Stimulated activated CD8-positive, alpha-beta memory T cell treated with anti-CD3 and anti-CD28 coated beads, Interleukin-15, amount 100 ng/mL, for 24 hours (primary cell): ENCODE data around the gene OSBPL2.

Source experiments
- DNase-seq: peaks from one replicate; pipeline ENCODE4 v3.0.0-alpha.2; 2020; ENCODE audit warnings: low read depth

OSBPL2 gene

DNA sequence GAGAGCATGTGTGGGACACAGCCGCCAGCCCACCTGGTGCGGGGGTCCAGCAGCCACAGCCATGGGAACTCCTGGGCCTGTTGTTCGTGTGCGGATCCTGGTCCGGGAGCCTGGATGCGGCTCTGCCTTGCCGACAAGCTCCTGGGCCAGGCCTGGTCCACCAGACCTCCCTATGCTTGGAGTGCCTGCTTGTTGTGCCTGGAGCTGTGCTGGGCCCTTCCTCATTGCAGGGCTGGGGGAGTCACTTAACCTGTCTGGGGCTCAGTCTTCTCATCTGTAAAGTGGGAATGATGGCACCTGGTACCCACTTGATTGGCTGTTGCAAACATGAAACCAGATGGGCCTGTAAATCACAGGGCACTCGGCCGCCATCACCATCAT lies 2.6 kb upstream of the OSBPL2 start:
- DNase-seq: no peak

DNA sequence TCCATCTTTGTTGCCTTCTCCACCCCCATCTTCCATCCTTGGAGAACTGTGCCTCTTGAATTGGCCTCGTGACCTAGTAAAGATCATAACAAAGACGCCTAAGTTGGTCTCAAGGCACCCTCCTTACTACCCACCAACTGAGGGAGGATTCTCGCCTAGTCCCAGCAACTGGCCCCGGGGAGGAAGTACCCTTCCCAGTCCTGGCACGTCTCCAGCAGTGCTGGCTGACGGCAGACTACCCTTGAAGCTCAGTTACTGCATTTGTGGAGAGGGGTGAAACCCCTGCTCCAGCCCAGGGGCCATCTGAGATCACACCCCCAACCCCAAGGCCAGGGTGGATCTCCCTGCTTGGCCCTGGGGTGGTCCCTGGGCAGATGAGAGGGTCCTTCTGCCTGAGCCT lies 2.1 kb upstream of the OSBPL2 start:
- DNase-seq: no peak

DNA sequence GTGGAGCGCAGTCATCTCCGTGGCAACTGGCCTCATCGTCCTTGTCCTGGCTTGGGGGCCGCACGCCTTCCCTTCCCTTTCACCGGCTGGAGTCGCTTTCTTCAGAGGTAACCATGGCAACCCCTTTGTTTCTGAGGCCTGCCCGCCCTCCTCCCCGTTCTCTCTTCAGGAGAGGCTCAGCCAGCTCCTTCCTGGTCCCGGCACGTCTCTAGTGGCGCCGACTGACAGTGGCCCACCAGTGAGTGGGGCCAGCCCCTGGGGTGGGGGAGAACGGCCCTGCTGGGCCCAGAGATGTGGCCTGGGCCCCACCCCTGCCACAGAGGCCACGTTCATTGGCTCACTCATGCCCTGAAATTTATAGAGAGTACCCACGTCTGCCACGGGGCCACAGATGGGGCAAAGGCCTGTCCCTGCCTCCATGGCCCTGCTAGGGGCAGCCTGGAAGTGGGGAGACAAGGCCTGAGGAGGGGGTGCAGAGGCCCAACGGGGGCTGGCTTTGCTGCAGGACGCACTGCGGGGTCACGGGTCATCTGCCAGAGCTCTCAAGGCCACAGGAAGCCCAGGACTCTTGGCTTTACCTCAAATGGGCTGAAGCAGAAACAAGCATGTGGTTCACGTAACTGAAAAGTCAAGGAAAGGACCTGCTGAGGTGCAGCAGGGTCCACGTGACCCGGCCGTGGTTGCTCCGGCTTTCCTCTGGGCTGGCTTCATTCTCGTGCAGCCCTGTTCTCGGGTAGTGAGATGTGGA lies 1.4 kb upstream of the OSBPL2 start:
- DNase-seq: no peak

DNA sequence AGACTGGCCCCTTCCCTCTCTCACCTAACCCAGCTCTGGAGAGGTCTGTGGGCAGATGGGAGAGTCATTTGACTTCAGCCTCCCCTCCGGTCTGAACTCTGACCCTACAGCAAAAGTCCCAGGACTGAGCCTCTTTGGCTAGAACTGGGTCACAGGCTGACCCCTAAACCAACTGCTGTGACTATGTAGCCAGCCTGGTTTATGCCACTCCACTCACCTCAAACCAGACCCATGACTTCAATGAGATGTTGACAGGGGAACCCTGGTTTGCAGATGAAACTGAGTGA lies 864 bp upstream of the OSBPL2 start:
- no peak for DNase-seq

DNA sequence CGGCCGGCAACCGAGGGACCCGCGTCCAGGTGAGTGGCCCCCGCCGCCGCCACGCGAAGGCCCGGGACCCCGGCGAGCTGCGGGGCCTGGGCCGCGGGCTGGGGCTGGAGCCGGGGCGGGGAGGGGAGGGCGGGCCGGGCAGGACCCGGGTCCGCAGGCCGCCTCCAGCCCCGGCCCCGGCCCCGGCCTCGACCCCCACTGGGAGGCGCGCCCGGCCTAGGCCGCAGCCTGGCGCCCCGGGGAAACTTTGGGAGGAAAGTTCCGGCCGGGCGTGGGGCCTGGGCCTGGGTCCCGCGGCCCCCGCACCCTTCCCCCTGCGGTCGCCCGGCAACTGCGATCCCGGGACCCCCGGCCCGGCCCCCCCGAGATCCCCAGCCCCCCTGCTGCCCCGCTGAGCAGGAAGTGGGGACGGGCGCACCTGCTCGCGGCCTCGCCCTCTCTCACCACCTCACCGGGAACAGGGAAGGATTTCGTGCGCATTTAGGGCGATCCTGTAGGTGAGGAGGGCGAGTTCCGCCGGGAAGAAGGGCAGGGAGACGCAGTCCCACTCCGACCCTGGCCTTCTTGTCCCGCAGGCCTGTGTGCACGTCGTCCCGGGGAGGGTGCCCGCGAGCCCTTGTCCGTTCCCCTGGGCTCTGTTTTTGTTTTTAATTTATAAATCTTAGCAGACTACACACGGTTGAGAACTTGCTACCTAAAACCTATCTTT lies 402 bp downstream of the OSBPL2 start:
- no peak for DNase-seq

DNA sequence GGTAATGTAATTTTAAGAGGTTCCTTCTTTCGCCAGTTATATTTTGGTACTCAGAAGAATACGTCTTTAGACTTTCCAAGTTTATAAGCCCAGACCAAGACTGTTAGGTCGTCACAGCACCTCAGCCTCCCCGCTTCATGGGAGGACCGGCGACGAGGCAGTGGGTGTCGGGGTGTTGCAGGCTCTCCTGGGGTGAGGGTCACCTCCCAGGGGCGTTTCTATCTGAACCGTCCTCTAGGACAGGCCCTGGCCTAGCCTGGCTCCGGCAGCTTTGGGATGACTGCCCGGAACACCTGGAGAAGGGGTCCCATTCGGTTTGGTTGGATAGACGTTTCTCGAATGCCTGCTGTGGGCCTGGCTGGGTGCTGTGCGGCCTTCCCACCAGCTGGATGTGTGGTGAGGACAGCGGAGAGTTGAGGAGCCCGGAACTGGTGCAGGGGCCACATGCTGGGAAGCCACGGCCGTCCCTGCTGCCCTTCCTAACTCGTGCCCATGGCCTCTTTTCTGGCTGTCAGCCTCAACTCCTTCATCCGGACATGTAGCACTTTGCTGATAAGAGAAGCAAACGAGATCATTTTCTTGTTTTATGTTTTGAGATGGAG lies 1.1 kb downstream of the OSBPL2 start:
- no peak for DNase-seq

- DNase-seq: no peak
These were observed 1.8 kb downstream of the OSBPL2 start for GRCh38 chr20:62240020-62240685.

GRCh38 chr20:62241506-62241905 lies 3.2 kb downstream of the OSBPL2 start:
- no peak for DNase-seq

- no peak for DNase-seq
These were observed 3.9 kb downstream of the OSBPL2 start for GRCh38 chr20:62242176-62242575.

DNA sequence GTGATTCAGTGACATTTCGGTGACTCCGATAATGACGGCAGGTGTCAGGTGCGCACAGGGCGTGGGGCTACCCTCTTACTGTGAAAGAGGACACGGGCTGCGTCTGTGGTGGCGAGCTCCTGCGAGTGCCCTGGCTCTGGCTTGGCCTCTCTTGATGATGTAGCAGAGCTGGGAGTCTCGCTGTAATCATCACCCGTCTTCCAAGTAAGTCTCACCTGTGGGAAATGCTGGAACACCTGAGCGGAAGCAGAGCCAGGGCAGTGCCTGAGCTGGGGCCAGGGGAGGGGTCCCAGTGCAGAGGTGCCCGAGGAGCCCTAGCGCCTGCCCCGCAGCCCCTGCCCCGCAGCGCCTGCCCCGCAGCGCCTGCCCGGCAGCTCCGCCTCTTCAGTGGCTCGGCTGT lies 4.8 kb downstream of the OSBPL2 start:
- DNase-seq: no peak

- DNase-seq: no peak
These were observed 5.7 kb downstream of the OSBPL2 start for GRCh38 chr20:62243906-62244515.

- DNase-seq: no peak
These were observed 6.4 kb downstream of the OSBPL2 start for GRCh38 chr20:62244644-62245108.

GRCh38 chr20:62245911-62246280 lies 7.6 kb downstream of the OSBPL2 start:
- no peak for DNase-seq

- no peak for DNase-seq
These were observed 8.1 kb downstream of the OSBPL2 start for GRCh38 chr20:62246431-62246830.

DNA sequence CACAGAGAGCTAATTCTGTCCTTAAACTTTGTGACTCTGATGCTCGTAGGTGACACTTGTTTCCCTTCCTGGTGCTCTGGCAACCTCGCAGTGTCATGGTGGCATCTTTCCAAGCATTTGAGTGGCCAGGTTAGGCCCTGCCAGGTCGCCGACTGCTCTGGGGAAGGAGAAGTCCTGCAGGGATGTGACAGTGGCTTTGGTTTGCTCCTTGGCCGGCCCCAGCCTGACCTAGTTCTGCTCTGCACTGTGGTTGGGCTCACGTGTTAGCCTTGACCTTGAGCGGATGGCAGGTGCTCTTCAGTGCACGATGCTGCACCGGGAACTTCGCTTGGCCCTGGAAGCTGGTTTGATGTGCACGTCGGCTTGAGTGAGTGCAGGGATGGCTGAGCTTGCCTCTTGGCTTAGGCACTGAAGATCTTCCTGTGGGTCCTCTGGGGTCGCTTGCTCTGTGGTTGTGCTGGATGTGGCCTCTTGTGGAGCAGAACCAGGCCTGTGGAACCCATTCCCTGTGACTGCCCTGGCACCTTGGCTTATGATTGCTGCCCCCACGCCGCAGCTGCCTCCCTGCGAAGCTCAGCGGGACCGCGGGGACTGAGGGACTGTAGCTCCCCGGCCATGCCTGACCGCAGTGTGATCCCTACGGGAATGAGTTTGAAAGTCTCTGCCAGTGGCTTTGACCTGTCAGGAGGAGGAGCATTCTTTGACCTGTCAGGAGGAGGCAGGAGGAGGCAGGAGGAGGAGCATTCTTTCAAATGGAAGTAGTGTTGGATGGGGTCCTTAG lies 8.7 kb downstream of the OSBPL2 start:
- DNase-seq: no peak

GRCh38 chr20:62248890-62249560 lies 10.7 kb downstream of the OSBPL2 start:
- DNase-seq: no peak

DNA sequence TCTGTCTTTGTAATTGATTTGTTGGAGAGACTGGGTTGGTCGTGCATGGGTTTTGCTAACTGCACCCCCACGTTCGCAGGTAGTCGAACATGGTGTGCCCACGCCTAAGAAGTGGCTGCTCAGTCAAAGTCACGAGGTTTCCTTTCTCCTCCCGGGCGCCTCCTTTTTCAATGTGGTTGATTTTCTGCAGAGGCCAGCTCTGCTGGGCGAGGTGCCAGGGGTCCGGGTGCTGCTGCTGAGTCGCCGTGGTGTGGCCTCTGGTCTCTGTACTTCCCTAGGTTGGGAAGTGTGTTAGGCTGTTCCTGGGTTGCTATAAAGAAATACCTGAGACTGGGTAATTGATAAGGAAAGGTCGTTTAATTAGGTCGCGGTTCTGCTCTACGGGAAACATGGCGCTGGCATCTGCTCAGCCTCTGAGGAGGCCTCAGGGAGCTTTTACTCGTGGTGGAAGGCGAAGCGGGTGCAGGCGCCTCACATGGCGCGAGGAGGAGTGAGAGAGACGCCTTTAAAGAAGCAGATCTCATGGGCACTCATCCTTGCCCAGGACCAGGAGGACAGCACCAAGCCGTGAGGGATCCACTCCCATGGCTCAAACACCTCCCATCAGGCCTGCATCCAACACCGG lies 14.1 kb downstream of the OSBPL2 start:
- DNase-seq: no peak

DNA sequence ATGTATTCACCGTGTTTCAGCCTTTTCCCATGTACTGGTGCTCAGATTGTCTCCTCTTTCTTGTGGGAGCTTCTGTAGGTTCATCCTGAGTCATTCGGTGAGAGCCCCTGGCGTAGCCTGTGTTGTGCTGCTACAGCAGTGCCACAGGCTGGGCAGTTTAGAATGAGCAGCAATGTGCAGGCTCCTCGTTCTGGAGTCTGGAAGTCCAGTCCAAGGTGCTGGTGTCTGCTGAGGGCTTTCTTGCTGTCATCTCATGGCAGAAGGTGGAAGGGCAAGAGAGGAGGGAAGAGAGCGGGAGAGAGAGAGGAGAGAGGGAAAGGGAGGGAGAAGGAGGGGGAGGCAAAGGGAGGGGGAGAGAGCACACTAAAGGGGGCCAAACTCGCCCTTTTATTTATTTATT lies 15.1 kb downstream of the OSBPL2 start:
- no peak for DNase-seq

DNA sequence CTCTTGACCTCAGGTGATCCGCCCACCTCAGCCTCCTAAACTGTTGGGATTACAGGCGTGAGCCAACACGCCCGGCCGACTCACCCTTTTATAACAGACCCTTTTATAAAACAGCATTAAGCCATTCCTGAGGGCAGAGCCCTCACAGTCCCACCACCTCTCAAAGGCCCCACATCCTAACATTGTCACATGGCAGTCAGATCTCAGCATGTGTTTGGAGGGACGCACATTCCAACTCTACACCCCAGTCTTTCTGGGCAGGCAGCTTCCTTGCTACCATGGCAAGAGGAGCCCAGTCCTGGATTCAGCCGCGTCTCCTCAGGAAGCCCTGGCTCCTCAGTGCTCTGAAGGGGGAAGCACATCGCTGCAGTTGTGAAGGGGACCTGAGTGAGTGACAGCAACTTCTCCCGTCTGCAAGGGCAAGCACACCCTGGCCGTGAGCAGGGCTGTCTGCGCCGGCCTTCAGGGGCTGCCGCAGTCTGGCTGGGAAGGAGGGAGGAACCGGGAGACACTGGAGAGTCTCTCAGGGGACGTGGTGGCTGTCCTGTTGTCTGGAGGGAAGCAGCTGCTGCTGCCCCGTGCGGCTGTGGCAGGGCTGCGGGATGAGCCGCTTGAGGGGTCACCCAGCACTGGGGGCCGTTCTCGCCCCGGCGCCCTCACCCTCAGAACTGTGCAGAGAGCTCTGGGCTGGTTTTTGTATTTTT lies 15.9 kb downstream of the OSBPL2 start:
- DNase-seq: no peak

DNA sequence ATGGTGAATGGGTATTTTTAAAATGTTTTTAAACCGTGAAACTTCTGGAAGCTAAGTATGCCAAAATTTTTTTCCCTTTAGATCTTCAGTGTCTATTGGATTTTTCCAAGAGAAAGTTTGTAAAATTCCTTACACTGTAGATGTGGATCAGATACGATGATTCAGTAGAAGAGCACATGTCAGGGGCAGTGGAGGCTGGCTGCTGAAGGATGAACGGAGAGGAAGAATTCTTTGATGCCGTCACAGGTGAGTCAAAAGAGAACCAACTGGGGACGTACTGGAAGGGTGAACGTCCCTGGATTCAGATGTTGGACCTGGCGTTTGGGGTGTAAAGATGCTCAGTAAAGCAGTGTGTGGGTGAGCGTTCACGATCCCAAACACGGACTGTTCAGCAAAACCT lies 17.7 kb downstream of the OSBPL2 start:
- no peak for DNase-seq
